Spleen (tissue), 7 donors: ENCODE measurements around the gene LDLRAD4.

Source experiments
- CTCF ChIP-seq, 11 experiments: fragments of 200-600 bp in 7 of 11; fragments of 450-650 bp in 4 of 11; sonication (generic) in 4 of 11; IDR thresholded peaks in 8 of 11; conservative IDR thresholded peaks in 3 of 11; 1 replicate in 7 of 11; 2 replicates in 4 of 11; pipeline versions ENCODE4 v1.4.0 to v1.8.0; 2016 to 2021; ENCODE audit warnings: antibody characterized with exemption in 11 of 11, inconsistent platforms in 4 of 11, mild to moderate bottlenecking in 1 of 11
- POLR2A ChIP-seq, 3 donors: fragments of 450-650 bp; IDR thresholded peaks; one replicate each; pipeline ENCODE4 v1.5.1; 2017; ENCODE audit warnings: antibody characterized with exemption in 3 of 3, mild to moderate bottlenecking in 1 of 3
- donor health status: DM: no; HTN: no; CAD: no; lungs with moderate emphysema.
- donor health status: DM: no; HTN: no; CAD: no.
- donor health status: DM: no; HTN: no; CAD: no.

DNA sequence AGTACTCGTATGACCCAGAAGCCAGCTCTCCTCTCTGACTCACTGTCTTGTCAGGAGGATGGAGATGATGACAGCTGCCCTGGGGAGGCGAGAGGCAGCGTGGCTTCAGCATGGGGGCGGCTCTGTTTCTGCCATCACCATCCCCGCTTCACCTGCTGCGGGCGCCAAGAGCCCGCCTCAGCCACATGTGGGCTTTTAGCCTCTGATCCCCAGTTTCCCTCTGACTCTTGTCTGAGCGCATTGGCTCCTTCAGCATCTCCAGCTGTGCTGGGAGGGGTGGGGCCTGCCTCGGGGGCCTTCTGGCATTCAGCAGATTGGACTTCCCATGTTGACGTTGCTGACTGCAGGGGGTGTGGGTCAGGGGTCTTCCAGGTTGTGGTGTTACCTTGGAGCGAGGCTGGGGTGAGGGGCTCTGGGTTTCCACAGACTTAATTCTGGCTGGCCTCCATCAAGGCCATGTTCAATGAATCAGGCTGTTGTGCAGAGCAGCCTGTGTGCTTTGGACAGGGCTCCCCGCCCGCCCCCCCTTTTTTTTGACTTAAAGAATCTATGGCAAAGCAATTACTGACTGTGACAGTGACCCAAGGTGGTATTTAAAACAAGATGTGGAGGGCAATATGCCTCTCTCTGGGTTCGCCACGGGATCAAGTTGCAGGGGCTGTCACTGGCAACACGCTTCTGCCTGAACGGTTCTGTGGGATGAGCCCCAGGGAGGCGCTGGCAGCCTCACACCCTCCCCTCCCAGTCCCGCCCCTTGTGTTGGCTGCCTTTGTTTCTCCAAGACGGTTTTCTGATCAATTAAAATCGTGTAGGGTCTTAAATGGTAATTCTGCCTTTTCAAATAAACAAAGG lies 228.3 kb downstream of the LDLRAD4 start:
- TF ChIP-seq CTCF (IDR thresholded peaks at IDR 0.05 in 8 of 11, conservative IDR thresholded peaks at IDR 0.05 in 3 of 11) (no peak), POLR2A (IDR thresholded peaks at IDR 0.05) (no peak)
